HCT116 (cell line): ENCODE results near the gene SYTL2.

Experiments
- CTCF ChIP-seq, 3 experiments: fragments of 200-600 bp in 1 of 3; sonication (generic) in 1 of 3; IDR thresholded peaks in 2 of 3; conservative IDR thresholded peaks in 1 of 3; 2 replicates each; pipeline ENCODE4 v1.5.1; 2012 to 2017; ENCODE audit warnings: low read depth in 2 of 3, low read length in 2 of 3, antibody characterized with exemption in 1 of 3, borderline replicate concordance in 1 of 3, control low read depth in 1 of 3, mild to moderate bottlenecking in 1 of 3, mixed read lengths in 1 of 3, mixed run types in 1 of 3, moderate library complexity in 1 of 3; ENCODE audit not compliant: insufficient read depth in 1 of 3
- EZH2 ChIP-seq: fragments of 200-600 bp; sonication (generic); IDR thresholded peaks from 2 replicates; pipeline ENCODE4 v1.6.1; 2017; ENCODE audit warnings: antibody characterized with exemption, mixed run types
- EZH2phosphoT487 ChIP-seq: fragments of 200-600 bp; IDR thresholded peaks from 2 replicates; pipeline ENCODE4 v1.6.1; 2018; ENCODE audit warnings: antibody characterized with exemption, borderline replicate concordance
- POLR2AphosphoS5 ChIP-seq: IDR thresholded peaks from 2 replicates; pipeline ENCODE4 v1.6.1; 2011; ENCODE audit warnings: mild to moderate bottlenecking, low read depth, low read length, moderate library complexity
- TCF7L2 ChIP-seq: IDR thresholded peaks from 2 replicates; pipeline ENCODE4 v1.7.0; 2011; ENCODE audit warnings: borderline replicate concordance, inconsistent platforms; ENCODE audit not compliant: insufficient read depth, insufficient read length; ENCODE audit errors: extremely low read depth
- YY1 ChIP-seq: IDR thresholded peaks from 2 replicates; pipeline ENCODE4 v1.6.1; 2011; ENCODE audit warnings: low read length, low read depth, moderate library complexity, mild to moderate bottlenecking; ENCODE audit not compliant: insufficient replicate concordance; ENCODE audit errors: extremely low read depth
- ZNF274 ChIP-seq: fragments of 200-500 bp; sonication (Bioruptor generic); IDR thresholded peaks from 2 replicates; pipeline ENCODE4 v1.6.1; 2014; ENCODE audit warnings: mild to moderate bottlenecking, low read depth, low read length, inconsistent platforms
- TF ChIP-seq, protein P1 (sequence below): IDR thresholded peaks from 2 replicates; pipeline ENCODE4 v1.6.1; 2012
- TF ChIP-seq, protein P2 (sequence below): IDR thresholded peaks from 2 replicates; pipeline ENCODE4 v1.6.1; 2011; ENCODE audit warnings: mild to moderate bottlenecking, low read length, moderate library complexity; ENCODE audit not compliant: insufficient replicate concordance; ENCODE audit errors: extremely low read depth

- TF ChIP-seq CTCF (IDR thresholded peaks at IDR 0.05 in 2 of 3, conservative IDR thresholded peaks at IDR 0.05 in 1 of 3; ENCODE audit: borderline replicate concordance in 1 of 3, insufficient read depth in 1 of 3, low read depth in 2 of 3, low read length in 2 of 3) (no peak), EZH2 (no peak), TCF7L2 (no peak), POLR2AphosphoS5 (no peak), EZH2phosphoT487 (no peak), ZNF274 (no peak), YY1 (no peak)
- TF ChIP-seq, protein P1, sequence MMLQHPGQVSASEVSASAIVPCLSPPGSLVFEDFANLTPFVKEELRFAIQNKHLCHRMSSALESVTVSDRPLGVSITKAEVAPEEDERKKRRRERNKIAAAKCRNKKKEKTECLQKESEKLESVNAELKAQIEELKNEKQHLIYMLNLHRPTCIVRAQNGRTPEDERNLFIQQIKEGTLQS, result no peak
- TF ChIP-seq, protein P2, sequence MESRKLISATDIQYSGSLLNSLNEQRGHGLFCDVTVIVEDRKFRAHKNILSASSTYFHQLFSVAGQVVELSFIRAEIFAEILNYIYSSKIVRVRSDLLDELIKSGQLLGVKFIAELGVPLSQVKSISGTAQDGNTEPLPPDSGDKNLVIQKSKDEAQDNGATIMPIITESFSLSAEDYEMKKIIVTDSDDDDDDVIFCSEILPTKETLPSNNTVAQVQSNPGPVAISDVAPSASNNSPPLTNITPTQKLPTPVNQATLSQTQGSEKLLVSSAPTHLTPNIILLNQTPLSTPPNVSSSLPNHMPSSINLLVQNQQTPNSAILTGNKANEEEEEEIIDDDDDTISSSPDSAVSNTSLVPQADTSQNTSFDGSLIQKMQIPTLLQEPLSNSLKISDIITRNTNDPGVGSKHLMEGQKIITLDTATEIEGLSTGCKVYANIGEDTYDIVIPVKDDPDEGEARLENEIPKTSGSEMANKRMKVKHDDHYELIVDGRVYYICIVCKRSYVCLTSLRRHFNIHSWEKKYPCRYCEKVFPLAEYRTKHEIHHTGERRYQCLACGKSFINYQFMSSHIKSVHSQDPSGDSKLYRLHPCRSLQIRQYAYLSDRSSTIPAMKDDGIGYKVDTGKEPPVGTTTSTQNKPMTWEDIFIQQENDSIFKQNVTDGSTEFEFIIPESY, result no peak
Observed at GRCh38 chr11:85769771-85770170, 41.2 kb downstream of the SYTL2 start.
